ENCODE results near the gene NR3C1.

The NR3C1 gene

DNA sequence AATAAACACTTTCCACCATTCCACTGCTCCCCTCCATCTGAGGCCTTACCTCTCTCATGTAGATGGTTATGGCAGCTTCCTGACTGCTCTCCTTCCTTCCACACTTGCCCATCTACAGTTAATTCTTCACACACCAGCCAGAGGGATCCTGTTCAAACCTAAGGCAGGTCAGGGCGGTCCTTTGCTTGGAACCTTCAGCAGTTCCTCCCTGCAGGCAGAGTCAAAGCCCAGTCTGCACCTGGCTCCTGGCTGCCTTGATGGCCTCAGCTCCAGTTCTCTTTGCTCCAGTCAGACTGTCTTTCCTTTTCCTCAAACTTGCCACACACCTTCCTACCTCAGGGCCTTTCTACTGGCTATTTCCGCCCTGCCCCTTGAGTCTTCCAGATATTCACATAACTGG is 30.2 kb upstream of the NR3C1 start:
- peak overlapping the region; percentile 86 for H3K27ac Mint-ChIP-seq
- H3K9me3 Mint-ChIP-seq: no peaks in the 10 kb centered on the region
- no peaks in the 10 kb centered on the region for H3K36me3 Mint-ChIP-seq (ENCODE audit: low read depth)
- peaks cover 38% of the 10 kb centered on the region for H3K4me1 Mint-ChIP-seq (ENCODE audit: low read depth)
- no peak for DNase-seq (ENCODE audit: low spot score)
- no peaks in the 10 kb centered on the region for H3K27me3 Mint-ChIP-seq (ENCODE audit: low read depth)
- H3K4me3 Mint-ChIP-seq: peak overlapping the region; percentile 94

DNA sequence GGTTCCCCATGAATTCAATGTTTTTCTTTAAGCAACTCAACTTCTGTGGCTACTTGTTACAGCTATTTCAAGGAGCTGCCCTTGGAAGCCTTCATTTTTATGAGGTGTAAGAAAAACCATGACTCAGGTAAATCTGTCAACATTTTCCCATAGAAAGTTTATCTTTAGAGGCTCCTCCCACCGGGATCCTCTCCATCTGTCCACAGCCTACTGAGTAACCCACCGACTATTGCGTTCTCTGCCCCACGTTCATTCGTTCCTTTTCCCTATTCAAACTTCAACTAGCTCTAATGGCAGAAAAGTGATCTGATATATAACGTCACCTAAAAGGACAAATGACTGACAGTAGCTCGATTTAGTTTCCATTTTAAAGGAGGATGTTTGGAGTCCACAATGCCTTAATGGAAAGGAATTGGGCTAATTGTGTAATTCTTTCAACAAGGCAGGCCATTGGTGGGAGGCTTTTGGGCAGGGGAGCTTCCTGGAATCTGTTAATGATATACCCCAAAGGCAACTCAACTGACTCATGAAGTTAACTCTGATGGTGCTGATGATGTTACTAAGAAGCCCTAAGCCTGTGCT is 29.3 kb upstream of the NR3C1 start:
- no peak for DNase-seq (ENCODE audit: low spot score)
- Mint-ChIP-seq H3K4me1 (ENCODE audit: low read depth) (peaks cover 40% of the 10 kb centered on the region), H3K27me3 (ENCODE audit: low read depth) (no peaks in the 10 kb centered on the region), H3K9me3 (no peaks in the 10 kb centered on the region), H3K27ac (no peak overlapping the region), H3K36me3 (ENCODE audit: low read depth) (peaks cover 1% of the 10 kb centered on the region), H3K4me3 (no peak overlapping the region)

DNA sequence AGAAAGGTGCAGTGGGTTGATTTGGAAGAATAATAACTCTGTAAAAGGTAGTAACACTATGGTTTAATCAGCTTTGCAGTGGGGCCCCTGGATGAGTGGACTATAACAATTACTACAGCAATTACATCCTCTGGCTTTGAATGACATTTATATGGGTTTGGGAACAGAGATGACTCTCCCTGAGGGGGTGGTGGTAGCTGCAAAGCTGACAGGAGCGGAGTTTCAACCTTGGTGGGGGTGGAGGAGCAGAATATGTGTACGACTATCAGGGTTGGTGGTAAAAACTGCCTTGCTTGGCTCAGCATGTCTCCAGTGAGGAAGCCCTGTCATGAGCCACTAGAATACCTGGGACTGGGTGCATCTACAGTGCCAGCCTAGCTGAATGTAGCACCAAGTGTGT is 28.3 kb upstream of the NR3C1 start:
- Mint-ChIP-seq H3K27me3 (ENCODE audit: low read depth) (no peaks in the 10 kb centered on the region), H3K27ac (no peak overlapping the region), H3K4me3 (no peak overlapping the region), H3K36me3 (ENCODE audit: low read depth) (peaks cover 1% of the 10 kb centered on the region), H3K9me3 (no peaks in the 10 kb centered on the region), H3K4me1 (ENCODE audit: low read depth) (peaks cover 37% of the 10 kb centered on the region)
- peak; percentile 58 for DNase-seq (ENCODE audit: low spot score)

DNA sequence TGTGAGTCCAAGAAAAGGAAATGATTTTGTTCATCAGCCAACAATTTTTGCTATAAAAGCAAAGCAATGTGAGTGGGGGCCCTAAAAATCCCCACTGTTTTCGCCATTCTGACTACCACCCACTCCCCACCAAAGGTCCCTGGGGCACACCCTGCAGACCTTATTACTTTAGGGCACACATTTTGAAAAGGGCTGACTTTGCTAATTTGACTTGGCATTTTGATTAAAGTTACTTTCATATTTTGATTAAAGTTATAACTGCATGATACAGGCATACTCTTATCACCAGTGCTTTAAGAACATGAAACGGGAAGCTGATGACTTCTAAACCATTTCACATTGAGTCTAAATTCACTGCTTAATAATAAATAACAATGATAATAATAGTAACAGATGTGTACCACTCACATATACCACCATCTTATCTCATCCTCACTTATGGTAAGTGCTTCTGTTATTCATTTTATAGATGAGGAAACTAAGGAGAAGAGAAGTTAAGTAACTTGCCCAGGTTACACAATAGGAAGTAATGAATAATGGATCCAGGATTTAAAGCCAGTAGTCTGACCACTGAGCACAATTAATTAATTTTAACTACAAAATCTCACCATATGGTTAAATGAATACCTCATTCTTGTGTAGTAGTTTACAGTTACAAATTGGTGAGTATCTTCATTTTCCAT is 25.4 kb upstream of the NR3C1 start:
- DNase-seq (ENCODE audit: low spot score): no peak
- Mint-ChIP-seq H3K9me3 (no peaks in the 10 kb centered on the region), H3K4me3 (no peak overlapping the region), H3K4me1 (ENCODE audit: low read depth) (peaks cover 16% of the 10 kb centered on the region), H3K27ac (no peak overlapping the region), H3K27me3 (ENCODE audit: low read depth) (no peaks in the 10 kb centered on the region), H3K36me3 (ENCODE audit: low read depth) (peaks cover 1% of the 10 kb centered on the region)

DNA sequence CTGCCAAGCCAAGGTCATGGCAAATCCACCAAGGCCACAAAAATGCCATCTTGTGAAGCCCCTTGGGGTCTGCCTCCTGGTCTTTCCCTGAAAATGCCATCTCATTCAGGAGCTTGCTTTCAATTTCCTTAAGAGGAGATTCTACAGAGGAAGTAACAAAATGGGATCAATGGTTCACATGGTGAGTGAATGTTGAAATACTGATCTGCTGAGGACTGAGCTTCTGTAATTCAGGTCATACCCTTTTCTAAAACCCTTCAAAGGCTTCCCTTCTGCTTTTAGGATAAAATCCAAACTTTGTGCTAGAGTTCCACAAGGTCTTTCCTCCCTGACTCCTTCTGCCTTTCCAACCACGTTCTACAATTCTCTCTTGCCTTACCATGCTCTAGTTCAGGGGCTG is 24.7 kb upstream of the NR3C1 start:
- no peak for DNase-seq (ENCODE audit: low spot score)
- Mint-ChIP-seq H3K36me3 (ENCODE audit: low read depth) (peaks cover 1% of the 10 kb centered on the region), H3K9me3 (no peaks in the 10 kb centered on the region), H3K4me3 (no peak overlapping the region), H3K27ac (no peak overlapping the region), H3K27me3 (ENCODE audit: low read depth) (no peaks in the 10 kb centered on the region), H3K4me1 (ENCODE audit: low read depth) (peaks cover 11% of the 10 kb centered on the region)

DNA sequence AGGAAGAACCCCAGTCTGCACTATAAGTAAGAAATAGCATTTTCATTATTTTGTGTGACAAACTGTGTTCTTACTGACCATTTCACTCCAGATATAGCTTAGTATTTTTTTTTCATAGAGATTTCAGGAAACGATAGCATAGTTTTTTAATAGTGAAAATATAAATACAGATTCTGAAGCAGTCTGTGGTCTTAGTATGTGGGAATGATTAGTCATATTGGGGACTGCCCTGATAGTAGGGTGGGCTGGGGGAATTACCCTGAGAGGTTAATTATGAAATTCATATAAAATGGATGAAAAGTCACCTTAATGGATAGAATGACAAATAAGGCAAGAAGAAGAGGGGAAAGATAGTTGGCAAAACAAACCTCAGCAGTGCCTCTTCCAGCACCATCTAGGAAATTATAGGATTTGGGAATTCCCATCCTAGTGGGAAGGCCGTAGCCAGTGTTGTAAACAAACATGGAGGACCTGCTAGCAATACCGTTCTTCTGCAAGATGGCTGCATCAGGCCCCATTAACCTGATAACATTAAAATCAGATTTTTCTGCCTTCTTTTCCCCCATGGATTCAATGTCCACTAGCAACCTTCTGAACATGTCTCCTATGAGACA is 23.7 kb upstream of the NR3C1 start:
- H3K4me3 Mint-ChIP-seq: no peak overlapping the region
- H3K36me3 Mint-ChIP-seq (ENCODE audit: low read depth): peaks cover 1% of the 10 kb centered on the region
- H3K9me3 Mint-ChIP-seq: no peaks in the 10 kb centered on the region
- DNase-seq (ENCODE audit: low spot score): no peak
- H3K27me3 Mint-ChIP-seq (ENCODE audit: low read depth): no peaks in the 10 kb centered on the region
- H3K27ac Mint-ChIP-seq: no peak overlapping the region
- H3K4me1 Mint-ChIP-seq (ENCODE audit: low read depth): peaks cover 15% of the 10 kb centered on the region

DNA sequence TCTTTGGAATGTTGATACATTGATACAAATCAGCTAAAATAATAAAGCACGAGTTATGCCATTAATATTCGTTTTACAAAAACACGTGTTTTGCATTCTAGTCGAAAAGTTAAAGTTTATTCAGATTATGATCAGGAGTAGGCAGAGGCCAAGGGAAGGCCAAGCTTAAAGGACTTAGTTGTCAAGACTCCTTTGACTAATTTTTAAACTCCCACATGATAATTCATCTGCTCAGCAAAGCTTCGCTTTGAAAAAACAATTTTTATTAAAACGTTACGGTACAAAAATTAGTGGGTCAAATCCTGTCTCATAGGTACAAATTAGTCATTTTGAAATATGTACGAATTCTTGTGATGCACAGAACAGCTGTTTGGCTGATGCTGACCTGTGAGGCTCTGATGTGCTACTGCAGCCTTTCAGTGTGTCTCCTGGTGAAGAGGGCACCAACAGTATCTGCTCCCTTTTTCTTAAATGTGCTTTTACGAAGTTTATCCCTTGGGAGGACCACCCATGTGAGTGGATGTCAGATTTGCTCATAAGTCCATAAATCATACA is 23.0 kb upstream of the NR3C1 start:
- H3K27me3 Mint-ChIP-seq (ENCODE audit: low read depth): no peaks in the 10 kb centered on the region
- H3K9me3 Mint-ChIP-seq: no peaks in the 10 kb centered on the region
- H3K4me3 Mint-ChIP-seq: no peak overlapping the region
- no peak overlapping the region for H3K27ac Mint-ChIP-seq
- H3K36me3 Mint-ChIP-seq (ENCODE audit: low read depth): peaks cover 1% of the 10 kb centered on the region
- peaks cover 10% of the 10 kb centered on the region for H3K4me1 Mint-ChIP-seq (ENCODE audit: low read depth)
- DNase-seq (ENCODE audit: low spot score): no peak

DNA sequence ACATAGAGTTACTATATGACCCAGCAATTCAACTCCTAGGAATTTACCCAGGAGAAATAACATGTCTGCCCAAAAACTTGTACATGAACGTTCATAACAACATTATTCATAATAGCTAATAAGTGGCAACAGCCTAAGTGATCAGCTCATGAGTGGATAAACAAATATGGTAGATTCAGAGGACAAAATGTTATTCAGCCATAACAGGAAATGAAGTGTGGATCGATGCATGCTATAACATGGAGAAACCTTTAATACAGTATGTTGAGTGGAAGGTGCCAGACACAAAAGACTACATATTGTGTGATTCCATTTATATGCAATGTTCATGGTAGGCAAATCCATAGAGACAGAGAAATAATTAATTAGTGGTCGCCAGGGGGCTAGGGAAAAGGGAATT is 22.3 kb upstream of the NR3C1 start:
- Mint-ChIP-seq H3K4me1 (ENCODE audit: low read depth) (peaks cover 6% of the 10 kb centered on the region), H3K27ac (no peak overlapping the region), H3K4me3 (no peak overlapping the region), H3K27me3 (ENCODE audit: low read depth) (no peaks in the 10 kb centered on the region), H3K9me3 (no peaks in the 10 kb centered on the region), H3K36me3 (ENCODE audit: low read depth) (peaks cover 1% of the 10 kb centered on the region)
- DNase-seq (ENCODE audit: low spot score): no peak

DNA sequence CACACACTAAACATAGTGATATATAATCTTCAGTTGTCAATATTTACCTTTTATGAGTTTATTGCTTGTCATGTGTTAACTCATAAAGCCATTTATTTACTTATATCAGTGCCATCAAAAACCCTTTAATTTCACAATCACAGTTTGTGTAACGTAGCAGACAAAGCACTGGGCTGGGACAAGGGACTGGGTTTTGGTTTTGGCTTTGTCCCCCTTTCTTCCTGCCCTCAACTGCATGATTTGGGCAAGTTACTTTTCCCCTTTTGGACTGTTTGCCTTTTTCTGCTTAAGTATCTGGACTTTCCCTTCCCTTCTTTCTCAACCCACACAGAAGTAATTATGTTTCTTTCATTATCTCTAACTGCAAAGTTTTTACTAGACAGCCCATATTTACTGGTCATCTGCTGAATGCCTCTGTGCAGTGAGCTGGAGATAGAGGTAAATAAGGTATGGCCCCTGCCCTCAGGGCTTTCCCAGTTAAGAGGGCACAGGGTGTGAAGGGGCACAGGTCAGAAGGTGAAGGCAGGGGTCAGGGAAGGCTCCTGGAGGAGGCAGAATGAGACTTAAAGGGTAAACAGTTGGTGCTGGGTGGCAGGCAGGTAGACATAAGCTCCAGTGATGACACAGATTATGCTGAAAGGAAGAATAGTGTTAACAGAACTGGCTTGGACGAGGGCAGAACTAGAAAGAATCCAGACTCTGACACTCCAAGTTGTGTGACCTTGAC is 14.8 kb upstream of the NR3C1 start:
- DNase-seq (ENCODE audit: low spot score): no peak
- no peak overlapping the region for H3K27ac Mint-ChIP-seq

DNA sequence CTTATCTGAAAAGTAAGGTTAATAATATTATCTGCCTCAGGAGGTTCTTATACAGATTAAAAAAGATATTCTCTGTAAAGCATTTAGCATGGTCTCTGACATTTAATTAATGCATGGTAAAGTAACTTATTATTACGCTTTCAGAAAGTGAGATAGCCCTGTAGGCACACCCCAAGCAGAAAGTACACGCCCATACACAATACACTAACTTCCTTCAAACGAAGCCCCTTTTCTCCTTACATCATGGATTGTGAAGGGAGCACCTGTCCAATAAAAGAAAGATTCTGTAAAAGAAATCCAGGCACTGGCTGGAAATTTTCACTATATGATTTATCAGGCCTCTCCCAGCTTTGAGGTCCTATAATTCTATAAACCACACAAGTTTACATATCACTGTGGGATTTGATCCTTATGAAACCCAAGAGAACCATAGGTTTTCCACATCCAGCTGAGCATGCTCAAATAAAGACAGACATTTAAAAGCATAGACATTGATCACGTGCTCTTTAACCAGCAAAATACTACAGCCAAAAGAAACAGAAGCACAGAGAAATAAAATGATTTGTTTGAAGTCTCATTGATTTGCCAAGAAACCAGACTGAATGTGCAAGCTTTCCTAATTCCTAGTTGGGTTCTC is 14.1 kb upstream of the NR3C1 start:
- Mint-ChIP-seq H3K4me1 (ENCODE audit: low read depth) (peaks cover 22% of the 10 kb centered on the region), H3K27ac (no peak overlapping the region), H3K9me3 (no peaks in the 10 kb centered on the region), H3K36me3 (ENCODE audit: low read depth) (peaks cover 2% of the 10 kb centered on the region), H3K27me3 (ENCODE audit: low read depth) (no peaks in the 10 kb centered on the region), H3K4me3 (no peak overlapping the region)
- DNase-seq (ENCODE audit: low spot score): no peak

More for the DNA sequence above, 14.8 kb upstream of the NR3C1 start:
- peaks cover 24% of the 10 kb centered on the region for H3K4me1 Mint-ChIP-seq (ENCODE audit: low read depth)
- no peaks in the 10 kb centered on the region for H3K27me3 Mint-ChIP-seq (ENCODE audit: low read depth)
- H3K36me3 Mint-ChIP-seq (ENCODE audit: low read depth): no peaks in the 10 kb centered on the region
- H3K9me3 Mint-ChIP-seq: no peaks in the 10 kb centered on the region
- H3K4me3 Mint-ChIP-seq: no peak overlapping the region

DNA sequence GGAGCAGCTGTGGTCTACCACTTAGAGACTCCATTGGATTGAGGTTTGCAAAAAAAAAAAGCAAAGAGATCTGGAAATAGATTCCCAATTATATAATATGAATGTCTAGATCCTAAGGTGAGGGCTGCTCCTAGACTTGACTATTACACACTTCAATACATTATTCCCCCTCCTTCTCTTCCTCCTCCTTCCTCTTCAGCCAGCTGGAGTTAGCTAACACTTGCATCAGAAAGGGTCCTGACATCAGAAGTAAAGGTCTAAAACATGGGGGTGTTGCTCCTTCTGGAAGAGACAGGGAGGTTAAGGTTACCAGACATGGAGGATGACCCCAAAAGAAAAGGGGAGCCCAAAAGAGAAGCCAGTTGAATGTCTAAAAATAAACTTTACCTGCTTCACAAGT is 12.9 kb upstream of the NR3C1 start:
- Mint-ChIP-seq H3K4me3 (no peak overlapping the region), H3K9me3 (no peaks in the 10 kb centered on the region), H3K36me3 (ENCODE audit: low read depth) (peaks cover 2% of the 10 kb centered on the region), H3K27me3 (ENCODE audit: low read depth) (no peaks in the 10 kb centered on the region), H3K27ac (no peak overlapping the region), H3K4me1 (ENCODE audit: low read depth) (peaks cover 22% of the 10 kb centered on the region)
- DNase-seq (ENCODE audit: low spot score): no peak

DNA sequence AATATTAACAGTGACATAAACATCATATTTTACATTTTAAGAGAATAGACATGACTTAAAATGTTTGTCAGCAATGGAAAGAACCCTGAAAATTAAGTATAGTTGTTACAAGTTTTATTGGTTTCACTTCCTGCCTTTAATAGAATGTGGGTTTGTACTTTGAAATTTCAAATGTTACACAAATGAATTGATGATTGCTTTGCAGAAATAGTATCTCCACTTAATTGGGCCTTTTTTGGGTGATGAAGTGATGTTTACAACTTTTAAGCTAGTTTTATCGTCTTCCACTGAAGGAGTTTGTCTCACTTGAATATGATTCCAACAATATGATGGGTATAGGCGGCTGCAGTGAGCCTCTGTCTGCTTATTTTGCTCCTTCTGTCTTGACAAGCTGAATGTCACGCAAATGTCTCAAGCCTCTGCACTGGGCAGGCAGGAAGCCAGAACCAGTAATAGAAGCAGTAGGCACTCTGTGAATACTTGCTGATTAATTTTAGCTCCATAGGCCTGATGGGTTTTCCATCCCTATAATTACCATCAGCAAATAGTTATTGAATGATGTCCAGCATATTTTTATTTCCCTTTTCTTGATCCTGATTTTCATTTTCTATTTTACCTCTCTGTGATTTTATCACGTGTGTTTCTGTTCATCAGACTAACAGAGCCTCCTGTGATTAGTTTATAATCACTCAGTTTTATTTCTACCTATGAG is 10.6 kb upstream of the NR3C1 start:
- Mint-ChIP-seq H3K4me3 (no peak overlapping the region), H3K27ac (no peak overlapping the region), H3K9me3 (no peaks in the 10 kb centered on the region), H3K4me1 (ENCODE audit: low read depth) (peaks cover 28% of the 10 kb centered on the region), H3K27me3 (ENCODE audit: low read depth) (no peaks in the 10 kb centered on the region), H3K36me3 (ENCODE audit: low read depth) (peaks cover 2% of the 10 kb centered on the region)
- DNase-seq (ENCODE audit: low spot score): no peak

DNA sequence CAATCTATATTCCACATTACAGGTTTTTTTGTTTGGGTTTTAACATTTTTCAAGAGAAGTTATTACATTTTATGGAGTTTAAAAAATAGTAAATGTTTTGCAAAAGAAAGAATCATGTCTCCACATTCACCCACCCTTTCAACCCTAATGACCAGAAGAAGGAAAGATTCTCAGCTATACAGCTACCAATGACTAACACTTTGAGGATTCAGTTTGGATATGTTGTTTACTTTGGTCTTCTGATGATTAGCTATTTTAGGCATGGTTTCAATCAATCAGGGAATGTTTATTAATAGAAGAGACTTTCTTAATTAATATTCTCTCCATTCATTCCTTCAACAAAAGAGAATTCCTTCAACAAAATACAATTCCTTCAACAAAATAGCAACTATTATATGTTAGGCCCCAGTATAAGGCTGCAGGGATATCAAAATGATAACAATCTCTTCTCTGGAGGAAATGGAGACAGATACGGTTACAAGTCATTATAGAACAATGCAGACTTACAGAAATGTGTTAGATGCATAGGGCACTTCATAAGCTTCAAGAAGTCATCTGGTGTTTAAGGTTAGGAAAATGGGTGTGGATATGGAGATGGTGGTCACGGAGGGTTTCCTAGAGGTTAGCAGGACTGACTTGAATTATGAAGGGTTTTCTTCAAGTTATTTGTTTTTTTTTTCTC is 9.3 kb upstream of the NR3C1 start:
- Mint-ChIP-seq H3K9me3 (no peaks in the 10 kb centered on the region), H3K27me3 (ENCODE audit: low read depth) (no peaks in the 10 kb centered on the region), H3K4me1 (ENCODE audit: low read depth) (peaks cover 21% of the 10 kb centered on the region), H3K36me3 (ENCODE audit: low read depth) (peaks cover 2% of the 10 kb centered on the region), H3K4me3 (no peak overlapping the region), H3K27ac (peak overlapping the region; percentile 22)
- no peak for DNase-seq (ENCODE audit: low spot score)
